H1 (cell line): Measurements from ENCODE around the gene SMIM29. TPM values are rescaled to one million over a fixed set of nuclear protein-coding genes. Genes with fewer than 3 reads are reported as not detected.

Source experiments
- CTCF ChIA-PET: fragments of 300-600 bp; sonication (Branson Sonifier 250); formaldehyde crosslinking; loops from one replicate; lab custom pipeline; 2021; ENCODE audit not compliant: partially characterized antibody; lab: Charles Lee
- POLR2A ChIA-PET: fragments of 300-600 bp; sonication (Branson Sonifier 250); formaldehyde crosslinking; loops from one replicate; lab custom pipeline; 2021; ENCODE audit warnings: inconsistent platforms; ENCODE audit not compliant: partially characterized antibody; lab: Charles Lee
- DNase-seq, 2 experiments: peaks; one replicate each; pipeline versions ENCODE4 v3.0.0 to v3.0.0-alpha.2; 2010 to 2022; ENCODE audit warnings: low spot score in 2 of 2, low read depth in 1 of 2, mixed read lengths in 1 of 2
- FAIRE-seq: peaks from 2 replicates; lab custom pipeline; 2011; peaks lifted over from hg19 to GRCh38; lab: Jason Lieb, UNC
- H2AFZ ChIP-seq: 2 replicates; pipeline ENCODE4 v1.8.1; 2012; ENCODE audit warnings: low read length, inconsistent platforms
- H2AK5ac ChIP-seq: 2 replicates; pipeline ENCODE4 v1.6.1; 2013; ENCODE audit warnings: low read depth, low read length
- H2BK120ac ChIP-seq: replicated peaks from 2 replicates; pipeline ENCODE3; 2013; ENCODE audit warnings: low read depth, low read length, inconsistent platforms
- H2BK12ac ChIP-seq: 2 replicates; pipeline ENCODE4 v1.6.1; 2013; ENCODE audit warnings: low read depth, low read length
- H2BK15ac ChIP-seq: 2 replicates; pipeline ENCODE4 v1.6.1; 2013; ENCODE audit warnings: low read length
- H2BK20ac ChIP-seq: 2 replicates; pipeline ENCODE4 v1.6.1; 2013; ENCODE audit warnings: low read length
- H2BK5ac ChIP-seq: 2 replicates; pipeline ENCODE4 v1.6.1; 2013; ENCODE audit warnings: low read depth, low read length
- H3K14ac ChIP-seq: 2 replicates; pipeline ENCODE4 v1.6.1; 2013; ENCODE audit warnings: inconsistent platforms; ENCODE audit not compliant: insufficient read length
- H3K18ac ChIP-seq: 2 replicates; pipeline ENCODE4 v1.6.1; 2013; ENCODE audit warnings: low read length; ENCODE audit errors: extremely low read depth
- H3K23ac ChIP-seq: 2 replicates; pipeline ENCODE4 v1.6.1; 2013; ENCODE audit warnings: inconsistent platforms; ENCODE audit not compliant: insufficient read length
- H3K23me2 ChIP-seq: 2 replicates; pipeline ENCODE4 v1.6.1; 2013; ENCODE audit warnings: low read depth, low read length
- H3K27ac ChIP-seq: 2 replicates; pipeline ENCODE4 v1.6.1; 2011; ENCODE audit warnings: low read depth, low read length, inconsistent platforms
- H3K27me3 ChIP-seq, 4 experiments: replicated peaks in 1 of 4; 1 replicate in 1 of 4; 2 replicates in 3 of 4; pipeline versions ENCODE4 v1.6.1 to v1.8.1; 2011 to 2013; ENCODE audit warnings: low read length in 3 of 4, mild to moderate bottlenecking in 3 of 4, inconsistent platforms in 2 of 4, mixed read lengths in 2 of 4, moderate library complexity in 1 of 4; ENCODE audit not compliant: control insufficient read depth in 3 of 4, insufficient read depth in 3 of 4; ENCODE audit errors: extremely low read depth in 1 of 4
- H3K36me3 ChIP-seq, 4 experiments: 2 replicates each; pipeline versions ENCODE4 v1.6.1 to v1.8.1; 2011 to 2013; ENCODE audit warnings: mild to moderate bottlenecking in 4 of 4, low read length in 3 of 4, moderate library complexity in 2 of 4, control low read depth in 1 of 4, inconsistent platforms in 1 of 4; ENCODE audit not compliant: insufficient read depth in 4 of 4, control insufficient read depth in 2 of 4
- H3K4ac ChIP-seq: replicated peaks from 2 replicates; pipeline ENCODE3; 2013; ENCODE audit warnings: low read length, low read depth, mixed read lengths, inconsistent platforms; ENCODE audit not compliant: insufficient read length
- H3K4me1 ChIP-seq, 4 experiments: replicated peaks in 1 of 4; 1 replicate in 1 of 4; 2 replicates in 3 of 4; pipeline versions ENCODE4 v1.6.1 to v1.8.1; 2011 to 2013; ENCODE audit warnings: low read length in 3 of 4, inconsistent platforms in 2 of 4, mixed read lengths in 1 of 4; ENCODE audit not compliant: insufficient read depth in 4 of 4, control insufficient read depth in 3 of 4
- H3K4me2 ChIP-seq, 2 experiments: 2 replicates each; pipeline versions ENCODE4 v1.6.1 to v1.8.1; 2011 to 2013; ENCODE audit warnings: low read depth in 2 of 2, low read length in 2 of 2, control low read depth in 1 of 2, inconsistent platforms in 1 of 2, mild to moderate bottlenecking in 1 of 2; ENCODE audit not compliant: insufficient read depth in 1 of 2
- H3K4me3 ChIP-seq, 4 experiments: fragments of 200-600, 300-600 bp in 1 of 4; sonication (generic), shearing (Covaris generic), sonication (Bioruptor Twin) in 1 of 4; 2 replicates each; pipeline versions ENCODE4 v1.5.1 to v1.8.1; 2011 to 2016; ENCODE audit warnings: low read length in 4 of 4, low read depth in 3 of 4, control low read depth in 2 of 4, inconsistent platforms in 2 of 4, mild to moderate bottlenecking in 2 of 4, mixed read lengths in 1 of 4, moderate library complexity in 1 of 4; ENCODE audit not compliant: insufficient read depth in 2 of 4; ENCODE audit errors: extremely low read depth in 1 of 4
- H3K56ac ChIP-seq: replicated peaks from 2 replicates; pipeline ENCODE3; 2013; ENCODE audit warnings: low read depth, mild to moderate bottlenecking, mixed read lengths, low read length, inconsistent platforms; ENCODE audit not compliant: insufficient read length
- H3K79me1 ChIP-seq: 2 replicates; pipeline ENCODE4 v1.6.1; 2013; ENCODE audit warnings: low read depth, low read length, control low read depth
- H3K79me2 ChIP-seq, 2 experiments: 2 replicates each; pipeline versions ENCODE4 v1.6.1 to v1.8.1; 2012 to 2013; ENCODE audit warnings: low read length in 2 of 2, mild to moderate bottlenecking in 2 of 2, inconsistent platforms in 1 of 2; ENCODE audit not compliant: insufficient read depth in 2 of 2, control insufficient read depth in 1 of 2
- H3K9ac ChIP-seq, 4 experiments: replicated peaks in 1 of 4; 1 replicate in 1 of 4; 2 replicates in 3 of 4; pipeline versions ENCODE4 v1.6.1 to v1.8.1; 2011 to 2013; ENCODE audit warnings: low read depth in 3 of 4, low read length in 3 of 4, control low read depth in 2 of 4, mild to moderate bottlenecking in 2 of 4, moderate library complexity in 2 of 4, inconsistent platforms in 1 of 4; ENCODE audit errors: extremely low read depth in 1 of 4
- H3K9me3 ChIP-seq, 2 experiments: 2 replicates each; pipeline versions ENCODE4 v1.6.1 to v1.8.1; 2012 to 2013; ENCODE audit warnings: mild to moderate bottlenecking in 2 of 2, moderate library complexity in 2 of 2, control low read depth in 1 of 2, inconsistent platforms in 1 of 2, low read depth in 1 of 2, low read length in 1 of 2, mixed read lengths in 1 of 2; ENCODE audit not compliant: insufficient read depth in 2 of 2
- H4K20me1 ChIP-seq, 2 experiments: replicated peaks in 1 of 2; 2 replicates each; pipeline versions ENCODE3 to v1.8.1; 2011 to 2013; ENCODE audit warnings: inconsistent platforms in 2 of 2, low read length in 2 of 2, mild to moderate bottlenecking in 1 of 2; ENCODE audit not compliant: insufficient read depth in 2 of 2, control insufficient read depth in 1 of 2
- H4K5ac ChIP-seq: 2 replicates; pipeline ENCODE4 v1.6.1; 2013; ENCODE audit warnings: low read length, low read depth, mixed read lengths, inconsistent platforms; ENCODE audit not compliant: insufficient read length
- H4K8ac ChIP-seq: 2 replicates; pipeline ENCODE4 v1.8.0; 2013; ENCODE audit warnings: mild to moderate bottlenecking, moderate library complexity, low read length, inconsistent platforms; ENCODE audit not compliant: insufficient read depth; ENCODE audit errors: extremely low read depth
- H4K91ac ChIP-seq: replicated peaks from 2 replicates; pipeline ENCODE3; 2013; ENCODE audit warnings: low read length, mixed read lengths, inconsistent platforms; ENCODE audit not compliant: insufficient read length
- CHD1 ChIP-seq: IDR thresholded peaks from 2 replicates; pipeline ENCODE4 v1.6.1; 2012; ENCODE audit warnings: low read depth, low read length, improper control_type of control experiment
- MAFK ChIP-seq: IDR thresholded peaks from 2 replicates; pipeline ENCODE4 v1.6.1; 2012; ENCODE audit warnings: low read depth, mild to moderate bottlenecking, improper control_type of control experiment, low read length
- SP2 ChIP-seq: IDR thresholded peaks from 2 replicates; pipeline ENCODE4 v1.6.1; 2012; ENCODE audit warnings: mild to moderate bottlenecking, low read length, inconsistent platforms
- TCF12 ChIP-seq: IDR thresholded peaks from 2 replicates; pipeline ENCODE4 v1.6.1; 2011; ENCODE audit warnings: low read depth, mild to moderate bottlenecking, low read length
- WGBS, 2 experiments: shearing (Covaris generic) in 1 of 2; methylation state at CpG; one replicate each; pipeline versions ENCODE4 v1.1.6 to v1.1.7; 2013 to 2015; ENCODE audit warnings: low lambda C conversion rate in 2 of 2, mixed read lengths in 2 of 2, inconsistent platforms in 1 of 2, low coverage in 1 of 2, missing lambda C conversion rate in 1 of 2; ENCODE audit not compliant: insufficient replicate concordance in 2 of 2, insufficient coverage in 1 of 2, insufficient read length in 1 of 2; ENCODE audit errors: extremely low coverage in 1 of 2, missing lambda C conversion rate in 1 of 2; 5-methylcytosine and 5-hydroxymethylcytosine counted together
- polyA plus RNA-seq, 7 experiments: library from polyadenylated mRNA; depleted of rRNA in 3 of 7; stranded (reverse) in 5 of 7; unstranded in 2 of 7; fragments of >200 nt in 5 of 7; fragments of 200-250 nt in 2 of 7; gene quantifications; 1 replicate in 5 of 7; 2 replicates in 1 of 7; 4 replicates in 1 of 7; pipeline versions ENCODE4 v1.2.1 to v1.2.3, GENCODE V29; 2011 to 2013; ENCODE audit warnings: missing spikeins in 2 of 7, mixed read lengths in 2 of 7
- total RNA-seq: library from RNA; stranded (reverse); fragmentation: NEBNext Ultra II Directional; extraction: Animal tissue kit (Norgen Biotek cat#: 25700); gene quantifications from 2 replicates; pipeline ENCODE4 v1.2.1, GENCODE V29; 2021

Gene SMIM29
- total and polyA plus RNA-seq, 2 of the 8 experiments (the other 6 are each of a cell fraction or from before 2014, with no cell fraction given), result 7.0 to 22.4 TPM

- no peaks in the 10 kb centered on the region for H3K9me3 ChIP-seq
- no peak overlapping the region for H3K27ac ChIP-seq
- no peaks in the 10 kb centered on the region for H3K27me3 ChIP-seq
- no peak overlapping the region for H2AFZ ChIP-seq
- no peak overlapping the region for H2BK20ac ChIP-seq
- no peak overlapping the region for H2AK5ac ChIP-seq
- H3K23me2 ChIP-seq, result no peaks in the 10 kb centered on the region
- WGBS, 2 experiments, result 96% methylated on average over 4 of the region's 4 CpGs; no CpG with 5 or more reads in 1 of the 2 experiments
- H3K4me2 ChIP-seq, result no peak overlapping the region
- H4K20me1 ChIP-seq, result no peaks in the 10 kb centered on the region
- H3K4me3 ChIP-seq, result no peak overlapping the region
- no peak overlapping the region for H3K18ac ChIP-seq
- H3K23ac ChIP-seq, result no peak overlapping the region
- H2BK5ac ChIP-seq, result no peak overlapping the region
- no peak for TF ChIP-seq SP2
- TF ChIP-seq CHD1, result no peak
- no peak for TF ChIP-seq TCF12
- TF ChIP-seq MAFK, result no peak
- H3K9ac ChIP-seq, result no peak overlapping the region
- no peak overlapping the region for H2BK12ac ChIP-seq
- no peaks in the 10 kb centered on the region; a peak in 1 of 7 replicates for H3K4me1 ChIP-seq
- no peaks in the 10 kb centered on the region for H3K79me2 ChIP-seq
- no peak overlapping the region for H2BK120ac ChIP-seq
- no peak overlapping the region for H4K5ac ChIP-seq
- H3K4ac ChIP-seq, result no peak overlapping the region
- H3K36me3 ChIP-seq, result no peaks in the 10 kb centered on the region
- FAIRE-seq (no peak), DNase-seq (no peak)
- H3K14ac ChIP-seq, result no peak overlapping the region
- H3K56ac ChIP-seq, result no peak overlapping the region
- H4K91ac ChIP-seq, result no peak overlapping the region
- CTCF ChIA-PET, result interaction anchor here (0.5 to 1.2 kb wide), 5 partner anchors 12 to 497 kb away, joined by 3 read pairs; no protein-coding TSS in a partner anchor
- no peaks in the 10 kb centered on the region for H3K79me1 ChIP-seq
- no peak overlapping the region for H2BK15ac ChIP-seq
- POLR2A ChIA-PET, result interaction anchor here (1.0 to 2.3 kb wide), 7 partner anchors 10 to 28 kb away, joined by 3 to 8 read pairs (median 6); partner anchors contain the start of gene HMGA1
- H4K8ac ChIP-seq, result no peak overlapping the region
Observed at GRCh38 chr6:34213772-34214171, 35.0 kb downstream of the SMIM29 start.
